CD8-positive, alpha-beta memory T cell (primary cell): ENCODE measurements around the gene MAP3K5. TPM values are rescaled to one million over a fixed set of nuclear protein-coding genes. Genes with fewer than 3 reads are reported as not detected.

Source experiments
- CTCF ChIA-PET: fragments of 350-600 bp; sonication (Branson Sonifier 250); formaldehyde crosslinking; loops from one replicate; lab custom pipeline; 2021; ENCODE audit warnings: antibody characterized with exemption; lab: Charles Lee
- POLR2A ChIA-PET: fragments of 350-600 bp; sonication (Branson Sonifier 250); formaldehyde crosslinking; loops from one replicate; lab custom pipeline; 2021; ENCODE audit warnings: antibody characterized with exemption; lab: Charles Lee
- DNase-seq, 5 donors: peaks; one replicate each; pipeline versions ENCODE4 v3.0.0 to v3.0.0-alpha.2; 2020 to 2022; ENCODE audit warnings: mixed read lengths in 1 of 5
- H3K27ac ChIP-seq: one replicate; pipeline ENCODE4 v1.7.0; 2013; ENCODE audit warnings: low read depth, mild to moderate bottlenecking, low read length, moderate library complexity
- H3K27me3 ChIP-seq: 2 replicates; pipeline ENCODE4 v1.7.0; 2013; ENCODE audit warnings: low read length, mild to moderate bottlenecking; ENCODE audit not compliant: insufficient read depth, poor library complexity, severe bottlenecking
- H3K36me3 ChIP-seq: 2 replicates; pipeline ENCODE4 v1.7.0; 2013; ENCODE audit warnings: mild to moderate bottlenecking, low read length, moderate library complexity; ENCODE audit not compliant: insufficient read depth
- H3K4me1 ChIP-seq: 2 replicates; pipeline ENCODE4 v1.7.0; 2013; ENCODE audit warnings: mild to moderate bottlenecking, low read length, moderate library complexity; ENCODE audit not compliant: insufficient read depth
- H3K4me3 ChIP-seq: 2 replicates; pipeline ENCODE4 v1.7.0; 2013; ENCODE audit warnings: mild to moderate bottlenecking, low read length
- H3K9me3 ChIP-seq: 2 replicates; pipeline ENCODE4 v1.7.0; 2013; ENCODE audit warnings: mild to moderate bottlenecking, low read length
- H3K27ac Mint-ChIP-seq, 8 donors: one replicate each; pipeline ENCODE4 v1.8.0; 2020 to 2021; ENCODE audit warnings: mixed read lengths in 8 of 8, mild to moderate bottlenecking in 6 of 8, inconsistent platforms in 3 of 8, moderate library complexity in 3 of 8
- H3K27me3 Mint-ChIP-seq, 2 donors: one replicate each; pipeline ENCODE4 v1.8.0; 2020 to 2021; ENCODE audit warnings: mixed read lengths in 2 of 2, mild to moderate bottlenecking in 1 of 2, moderate library complexity in 1 of 2
- H3K36me3 Mint-ChIP-seq, 3 donors: one replicate each; pipeline ENCODE4 v1.8.0; 2020 to 2021; ENCODE audit warnings: mixed read lengths in 3 of 3, inconsistent platforms in 1 of 3, mild to moderate bottlenecking in 1 of 3
- H3K4me1 Mint-ChIP-seq, 3 donors: one replicate each; pipeline ENCODE4 v1.8.0; 2020 to 2021; ENCODE audit warnings: mixed read lengths in 3 of 3, inconsistent platforms in 1 of 3, mild to moderate bottlenecking in 1 of 3
- H3K4me3 Mint-ChIP-seq, 7 donors: one replicate each; pipeline ENCODE4 v1.8.0; 2020 to 2021; ENCODE audit warnings: mixed read lengths in 7 of 7, mild to moderate bottlenecking in 6 of 7, moderate library complexity in 4 of 7, inconsistent platforms in 2 of 7
- H3K9me3 Mint-ChIP-seq, 5 donors: one replicate each; pipeline ENCODE4 v1.8.0; 2020 to 2022; ENCODE audit warnings: mixed read lengths in 5 of 5, mild to moderate bottlenecking in 3 of 5, moderate library complexity in 2 of 5, inconsistent platforms in 1 of 5
- polyA plus RNA-seq: library from polyadenylated mRNA; unstranded; fragments of 300-500 nt; fragmentation: Illumina TruSeq; gene quantifications from one replicate; pipeline ENCODE4 v1.2.3, GENCODE V29; 2021
- total RNA-seq, 2 experiments: library from RNA; stranded (reverse); gene quantifications; one replicate each; pipeline ENCODE4 v1.2.3, GENCODE V29; 2021

MAP3K5 gene
- total and polyA plus RNA-seq, 3 experiments from 2014 or later, result 12.6 to 19.9 (median 12.9) TPM

- Mint-ChIP-seq H3K4me3 (no peak overlapping the region), H3K36me3 (peaks cover 16 to 64% (median 22%) of the 10 kb centered on the region in 3 donors), H3K27ac (peak overlapping the region in 1 of 8 donors; percentile 29), H3K4me1 (peaks cover 0 to 2% (median 0%) of the 10 kb centered on the region in 3 donors), H3K9me3 (no peaks in the 10 kb centered on the region), H3K27me3 (no peaks in the 10 kb centered on the region)
- no peak for DNase-seq
- POLR2A ChIA-PET, result no interaction called here
- Histone ChIP-seq H3K4me3 (no peak overlapping the region), H3K9me3 (no peaks in the 10 kb centered on the region), H3K27ac (no peak overlapping the region), H3K36me3 (no peaks in the 10 kb centered on the region), H3K27me3 (no peaks in the 10 kb centered on the region), H3K4me1 (no peaks in the 10 kb centered on the region)
- CTCF ChIA-PET, result interaction anchor here (4.9 kb wide), 1 partner anchor 15 kb away, joined by 23 read pairs; no protein-coding TSS in a partner anchor
Measured at GRCh38 chr6:136628996-136629395, 163.3 kb downstream of the MAP3K5 start.

DNA sequence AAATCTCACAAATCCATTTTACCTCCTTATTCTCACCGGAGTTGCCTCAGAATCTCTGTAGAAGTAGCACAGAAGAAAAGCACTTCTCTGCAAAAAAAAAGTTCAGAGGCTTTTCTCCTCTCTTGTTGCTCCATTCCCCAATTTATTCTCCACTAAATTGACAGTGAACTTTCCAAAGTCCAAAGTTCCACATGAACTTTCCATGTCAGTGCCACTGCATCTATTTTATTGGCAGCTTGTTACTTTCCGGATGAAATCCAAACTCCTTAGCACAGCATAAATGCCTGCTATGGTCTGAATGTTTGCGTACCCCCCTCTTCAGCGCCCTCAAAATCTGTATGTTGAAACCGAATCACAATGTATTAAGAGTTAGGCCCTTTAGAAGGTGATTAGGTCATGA, 165.1 kb downstream of the MAP3K5 start:
- H3K27me3 ChIP-seq, result no peaks in the 10 kb centered on the region
- no peaks in the 10 kb centered on the region for H3K4me1 ChIP-seq
- no peak for DNase-seq
- H3K27me3 Mint-ChIP-seq, result no peaks in the 10 kb centered on the region
- peak overlapping the region in 1 of 8 donors; percentile 28 for H3K27ac Mint-ChIP-seq
- POLR2A ChIA-PET, result no interaction called here
- H3K9me3 ChIP-seq, result no peaks in the 10 kb centered on the region
- H3K27ac ChIP-seq, result no peak overlapping the region
- H3K4me1 Mint-ChIP-seq, result no peaks in the 10 kb centered on the region
- CTCF ChIA-PET, result interaction anchor here (1.2 to 4.9 kb wide), 3 partner anchors 17 to 20 kb away, joined by 4 to 23 read pairs (median 4); no protein-coding TSS in a partner anchor
- H3K4me3 Mint-ChIP-seq, result no peak overlapping the region
- peaks cover 11% of the 10 kb centered on the region for H3K36me3 ChIP-seq
- no peaks in the 10 kb centered on the region for H3K9me3 Mint-ChIP-seq
- peaks cover 21 to 67% (median 29%) of the 10 kb centered on the region in 3 donors for H3K36me3 Mint-ChIP-seq
- H3K4me3 ChIP-seq, result no peak overlapping the region

DNA sequence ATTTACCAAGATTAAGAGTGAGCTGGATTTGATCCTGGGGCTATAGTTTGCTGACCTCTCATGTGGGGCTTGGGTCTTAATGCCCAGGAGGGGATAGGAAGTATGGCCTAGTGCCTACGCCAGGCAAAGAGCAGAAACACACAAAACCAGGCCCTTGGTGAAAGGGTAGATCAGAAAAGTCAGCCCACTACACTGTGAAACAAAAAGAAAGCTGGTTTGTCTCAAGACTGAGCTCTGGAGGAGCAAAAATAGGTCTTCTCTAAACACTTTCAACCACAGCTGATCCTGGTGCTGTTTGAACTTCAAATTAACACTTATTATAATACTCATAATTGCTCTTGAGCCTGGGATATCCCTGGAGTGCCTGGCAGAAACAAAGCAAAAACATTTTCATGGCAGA, 167.0 kb downstream of the MAP3K5 start:
- H3K27ac Mint-ChIP-seq, result no peak overlapping the region
- POLR2A ChIA-PET, result no interaction called here
- no peaks in the 10 kb centered on the region for H3K9me3 Mint-ChIP-seq
- no peaks in the 10 kb centered on the region for H3K4me1 Mint-ChIP-seq
- no peak for DNase-seq
- H3K27me3 Mint-ChIP-seq, result peaks cover 0 to 1% of the 10 kb centered on the region in 2 donors
- no peaks in the 10 kb centered on the region for H3K4me1 ChIP-seq
- CTCF ChIA-PET, result interaction anchor here (1.5 to 2.1 kb wide), 3 partner anchors 17 to 167 kb away, joined by 4 to 6 read pairs (median 5); partner anchors contain the start of gene MAP3K5
- H3K27me3 ChIP-seq, result no peaks in the 10 kb centered on the region
- H3K27ac ChIP-seq, result no peak overlapping the region
- no peaks in the 10 kb centered on the region for H3K9me3 ChIP-seq
- no peak overlapping the region for H3K4me3 Mint-ChIP-seq
- H3K36me3 Mint-ChIP-seq, result peaks cover 9 to 67% (median 26%) of the 10 kb centered on the region in 3 donors
- H3K36me3 ChIP-seq, result peaks cover 13% of the 10 kb centered on the region
- H3K4me3 ChIP-seq, result no peak overlapping the region

DNA sequence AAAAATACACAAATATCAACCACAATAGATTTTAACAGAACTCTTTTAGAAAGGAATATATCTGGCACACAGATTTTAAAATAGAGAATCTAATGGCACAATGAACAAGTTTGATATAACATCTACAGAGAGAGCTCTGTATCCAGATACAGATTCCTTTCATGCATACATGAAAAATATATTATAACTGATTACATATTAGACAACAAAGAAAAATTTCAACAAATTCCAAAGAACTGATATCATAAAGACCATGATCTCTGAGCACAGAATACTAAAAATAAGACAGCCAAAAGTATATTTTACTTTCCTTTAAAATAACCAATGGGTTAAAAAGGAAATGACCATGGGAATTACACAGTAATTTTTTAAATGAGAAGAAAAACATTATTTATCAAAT, 167.9 kb downstream of the MAP3K5 start:
- Mint-ChIP-seq H3K36me3 (peaks cover 13 to 70% (median 27%) of the 10 kb centered on the region in 3 donors), H3K4me3 (no peak overlapping the region), H3K27me3 (peaks cover 0 to 1% of the 10 kb centered on the region in 2 donors), H3K27ac (no peak overlapping the region), H3K4me1 (no peaks in the 10 kb centered on the region), H3K9me3 (no peaks in the 10 kb centered on the region)
- POLR2A ChIA-PET, result no interaction called here
- CTCF ChIA-PET, result interaction anchor here (1.5 to 2.1 kb wide), 2 partner anchors 20 to 168 kb away, joined by 5 to 6 read pairs; partner anchors contain the start of gene MAP3K5
- no peaks in the 10 kb centered on the region for H3K27me3 ChIP-seq
- no peak overlapping the region for H3K27ac ChIP-seq
- DNase-seq, result no peak
- H3K9me3 ChIP-seq, result no peaks in the 10 kb centered on the region
- no peaks in the 10 kb centered on the region for H3K4me1 ChIP-seq
- peaks cover 13% of the 10 kb centered on the region for H3K36me3 ChIP-seq
- no peak overlapping the region for H3K4me3 ChIP-seq

GRCh38 chr6:136618086-136618485, 174.2 kb downstream of the MAP3K5 start:
- Histone ChIP-seq H3K4me1 (no peaks in the 10 kb centered on the region), H3K9me3 (no peaks in the 10 kb centered on the region), H3K27ac (no peak overlapping the region), H3K4me3 (no peak overlapping the region), H3K36me3 (peaks cover 16% of the 10 kb centered on the region), H3K27me3 (no peaks in the 10 kb centered on the region)
- no peaks in the 10 kb centered on the region for H3K9me3 Mint-ChIP-seq
- ChIA-PET POLR2A (no interaction called here), CTCF (interaction anchor here (0.7 to 1.0 kb wide), 2 partner anchors 174 to 175 kb away, joined by 3 read pairs; partner anchors contain the start of gene MAP3K5)
- H3K27me3 Mint-ChIP-seq, result peaks cover 0 to 1% of the 10 kb centered on the region in 2 donors
- peak overlapping the region in 1 of 8 donors; percentile 68 for H3K27ac Mint-ChIP-seq
- DNase-seq, result no peak
- no peak overlapping the region for H3K4me3 Mint-ChIP-seq
- H3K4me1 Mint-ChIP-seq, result no peaks in the 10 kb centered on the region
- peaks cover 9 to 76% (median 29%) of the 10 kb centered on the region in 3 donors for H3K36me3 Mint-ChIP-seq

DNA sequence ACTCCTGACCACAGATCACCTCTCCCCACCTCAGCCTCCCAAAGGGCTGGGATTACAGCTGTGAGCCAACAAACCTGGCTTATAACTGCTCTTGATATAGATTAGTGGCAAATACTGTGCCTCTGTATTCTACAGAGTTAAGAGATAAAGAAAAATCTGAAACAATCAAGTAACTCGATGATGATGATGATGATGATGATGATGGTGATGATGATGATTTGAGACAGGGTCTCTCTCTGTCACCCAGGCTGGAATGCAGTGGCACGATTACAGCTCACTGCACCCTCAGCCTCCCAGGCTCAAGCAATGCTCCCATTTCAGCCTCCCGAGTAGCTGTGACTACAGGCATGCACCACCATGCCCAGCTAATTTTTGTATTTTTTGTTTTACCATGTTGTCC, 175.8 kb downstream of the MAP3K5 start:
- no peaks in the 10 kb centered on the region for H3K9me3 Mint-ChIP-seq
- POLR2A ChIA-PET, result no interaction called here
- no peak for DNase-seq
- no peaks in the 10 kb centered on the region for H3K4me1 Mint-ChIP-seq
- H3K27me3 Mint-ChIP-seq, result peaks cover 0 to 1% of the 10 kb centered on the region in 2 donors
- no peak overlapping the region for H3K4me3 Mint-ChIP-seq
- no peaks in the 10 kb centered on the region for H3K9me3 ChIP-seq
- peaks cover 5% of the 10 kb centered on the region for H3K36me3 ChIP-seq
- H3K4me1 ChIP-seq, result no peaks in the 10 kb centered on the region
- no peak overlapping the region for H3K27ac ChIP-seq
- H3K27me3 ChIP-seq, result no peaks in the 10 kb centered on the region
- no peak overlapping the region for H3K4me3 ChIP-seq
- H3K36me3 Mint-ChIP-seq, result peaks cover 4 to 75% (median 24%) of the 10 kb centered on the region in 3 donors
- CTCF ChIA-PET, result interaction anchor here (2.0 kb wide), 1 partner anchor 176 kb away, joined by 7 read pairs; the partner anchor contains the start of gene MAP3K5
- peak overlapping the region in 1 of 8 donors; percentile 68 for H3K27ac Mint-ChIP-seq

GRCh38 chr6:136614994-136615393, 177.3 kb downstream of the MAP3K5 start:
- H3K27ac ChIP-seq, result no peak overlapping the region
- peak overlapping the region in 1 of 8 donors; percentile 26 for H3K27ac Mint-ChIP-seq
- no peaks in the 10 kb centered on the region for H3K9me3 Mint-ChIP-seq
- H3K4me3 ChIP-seq, result no peak overlapping the region
- no peak for DNase-seq
- no peaks in the 10 kb centered on the region for H3K9me3 ChIP-seq
- no peak overlapping the region for H3K4me3 Mint-ChIP-seq
- no peaks in the 10 kb centered on the region for H3K27me3 Mint-ChIP-seq
- peaks cover 5% of the 10 kb centered on the region for H3K36me3 ChIP-seq
- H3K27me3 ChIP-seq, result no peaks in the 10 kb centered on the region
- H3K4me1 ChIP-seq, result no peaks in the 10 kb centered on the region
- ChIA-PET CTCF (no interaction called here), POLR2A (no interaction called here)
- H3K4me1 Mint-ChIP-seq, result peaks cover 3 to 7% (median 4%) of the 10 kb centered on the region in 3 donors
- peaks cover 4 to 74% (median 26%) of the 10 kb centered on the region in 3 donors for H3K36me3 Mint-ChIP-seq

DNA sequence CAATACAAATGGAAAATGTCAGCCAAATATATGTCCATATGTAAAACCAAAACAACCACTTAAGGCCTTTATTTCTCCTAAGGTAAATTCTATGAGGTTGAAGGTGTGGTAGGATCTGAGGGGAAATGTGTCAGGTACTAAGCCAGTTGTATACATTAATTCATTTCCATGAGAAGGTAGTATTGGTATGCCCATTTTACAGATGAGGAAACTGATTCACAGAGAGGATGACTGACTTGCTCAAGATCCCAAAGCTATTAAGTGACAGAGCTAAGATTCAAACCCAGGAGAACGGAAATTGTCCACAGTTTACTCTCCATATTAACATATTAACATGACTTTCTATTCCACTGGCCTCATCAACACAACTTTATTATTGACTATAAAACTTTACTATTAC, 177.9 kb downstream of the MAP3K5 start:
- H3K9me3 Mint-ChIP-seq, result no peaks in the 10 kb centered on the region

More for the DNA sequence above, 177.9 kb downstream of the MAP3K5 start:
- H3K36me3 ChIP-seq, result peaks cover 5% of the 10 kb centered on the region
- Mint-ChIP-seq H3K27ac (peak overlapping the region in 1 of 8 donors; percentile 43), H3K4me1 (peaks cover 3 to 8% (median 4%) of the 10 kb centered on the region in 3 donors), H3K27me3 (peaks cover 0 to 2% of the 10 kb centered on the region in 2 donors), H3K36me3 (peaks cover 0 to 73% (median 23%) of the 10 kb centered on the region in 3 donors), H3K4me3 (no peak overlapping the region)
- no peaks in the 10 kb centered on the region for H3K4me1 ChIP-seq
- H3K27me3 ChIP-seq, result no peaks in the 10 kb centered on the region
- no peak overlapping the region for H3K4me3 ChIP-seq
- DNase-seq, result no peak
- CTCF ChIA-PET, result no interaction called here
- POLR2A ChIA-PET, result no interaction called here
- no peak overlapping the region for H3K27ac ChIP-seq
- no peaks in the 10 kb centered on the region for H3K9me3 ChIP-seq
